IMR-90 (cell line): ENCODE results near the gene GPR132. TPM values are rescaled to one million over a fixed set of nuclear protein-coding genes. Genes with fewer than 3 reads are reported as not detected.

Experiments
- ATAC-seq: fragments of 200-7000 bp; cut with Tn5 transposase; 2 replicates; pipeline ENCODE4 v1.9.1; 2020; ENCODE audit warnings: low read depth, mild to moderate bottlenecking, moderate library complexity
- BruUV-seq: library from RNA; stranded (reverse); fragments of 400-500 nt; replicated peaks from 2 replicates; lab custom pipeline; 2021; lab: Mats Ljungman, UMichigan
- CTCF ChIA-PET: fragments of 300-600 bp; formaldehyde crosslinking; extraction: SDS; loops from one replicate; lab custom pipeline; 2021; ENCODE audit warnings: antibody characterized with exemption; lab: Yijun Ruan, JAX
- POLR2A ChIA-PET: fragments of 300-600 bp; sonication (Branson Sonifier 250); formaldehyde crosslinking; loops from one replicate; lab custom pipeline; 2022; ENCODE audit warnings: antibody characterized with exemption; ENCODE audit not compliant: unreplicated experiment; lab: Charles Lee
- DNase-seq: peaks from one replicate; pipeline ENCODE4 v3.0.0; 2013
- H2AFZ ChIP-seq: replicated peaks from 2 replicates; pipeline ENCODE3; 2013; ENCODE audit warnings: low read length, mild to moderate bottlenecking; ENCODE audit not compliant: poor library complexity
- H2AK5ac ChIP-seq: 2 replicates; pipeline ENCODE4 v1.6.1; 2013; ENCODE audit warnings: low read depth, low read length, inconsistent platforms
- H2AK9ac ChIP-seq: replicated peaks from 2 replicates; pipeline ENCODE3; 2013; ENCODE audit warnings: mild to moderate bottlenecking, low read depth, low read length, moderate library complexity; ENCODE audit not compliant: poor library complexity
- H2BK120ac ChIP-seq: 2 replicates; pipeline ENCODE4 v1.6.1; 2013; ENCODE audit warnings: low read depth, low read length, inconsistent platforms
- H2BK15ac ChIP-seq: 3 replicates; pipeline ENCODE4 v1.6.1; 2013; ENCODE audit warnings: low read depth, low read length, inconsistent platforms
- H2BK20ac ChIP-seq: 2 replicates; pipeline ENCODE4 v1.6.1; 2013; ENCODE audit warnings: low read depth, mild to moderate bottlenecking, inconsistent platforms, low read length, moderate library complexity
- H2BK5ac ChIP-seq: 2 replicates; pipeline ENCODE4 v1.6.1; 2013; ENCODE audit warnings: mild to moderate bottlenecking, low read depth, low read length, inconsistent platforms; ENCODE audit not compliant: poor library complexity, severe bottlenecking
- H3K14ac ChIP-seq: replicated peaks from 2 replicates; pipeline ENCODE4 v1.6.1; 2013; ENCODE audit warnings: low read depth, low read length, inconsistent platforms
- H3K18ac ChIP-seq: 2 replicates; pipeline ENCODE4 v1.6.1; 2013; ENCODE audit warnings: low read depth, low read length, control low read depth
- H3K23ac ChIP-seq: 2 replicates; pipeline ENCODE4 v1.6.1; 2013; ENCODE audit warnings: low read depth, low read length, inconsistent platforms
- H3K27ac ChIP-seq: 2 replicates; pipeline ENCODE4 v1.5.1; 2013; ENCODE audit warnings: mild to moderate bottlenecking, control low read depth, low read length; ENCODE audit not compliant: insufficient read depth
- H3K27me3 ChIP-seq: 2 replicates; pipeline ENCODE4 v1.6.1; 2013; ENCODE audit warnings: low read length; ENCODE audit not compliant: control insufficient read depth, insufficient read depth
- H3K36me3 ChIP-seq: 2 replicates; pipeline ENCODE4 v1.6.1; 2013; ENCODE audit warnings: low read length, mixed read lengths; ENCODE audit not compliant: control insufficient read depth, insufficient read depth
- H3K4ac ChIP-seq: 2 replicates; pipeline ENCODE4 v1.6.1; 2013; ENCODE audit warnings: low read depth, low read length, inconsistent platforms
- H3K4me1 ChIP-seq: 2 replicates; pipeline ENCODE4 v1.6.1; 2013; ENCODE audit warnings: low read length, mixed read lengths; ENCODE audit not compliant: control insufficient read depth, insufficient read depth
- H3K4me2 ChIP-seq: 2 replicates; pipeline ENCODE4 v1.6.1; 2013; ENCODE audit warnings: low read depth, mild to moderate bottlenecking, control low read depth, low read length, moderate library complexity
- H3K4me3 ChIP-seq: 2 replicates; pipeline ENCODE4 v1.5.1; 2013; ENCODE audit warnings: low read depth, mild to moderate bottlenecking, control low read depth, low read length, moderate library complexity; ENCODE audit not compliant: insufficient read depth
- H3K56ac ChIP-seq: 2 replicates; pipeline ENCODE4 v1.6.1; 2013; ENCODE audit warnings: low read length, inconsistent platforms; ENCODE audit not compliant: insufficient read depth; ENCODE audit errors: extremely low read depth
- H3K79me1 ChIP-seq, 2 experiments: 2 replicates each; pipeline ENCODE4 v1.6.1; 2013; ENCODE audit warnings: low read length in 2 of 2, inconsistent platforms in 1 of 2, low read depth in 1 of 2
- H3K9ac ChIP-seq: 2 replicates; pipeline ENCODE4 v1.6.1; 2013; ENCODE audit warnings: low read depth, low read length, control low read depth
- H3K9me1 ChIP-seq: 2 replicates; pipeline ENCODE4 v1.6.1; 2013; ENCODE audit warnings: low read length, inconsistent platforms; ENCODE audit not compliant: insufficient read depth
- H3K9me3 ChIP-seq: 2 replicates; pipeline ENCODE4 v1.6.1; 2013; ENCODE audit warnings: low read length; ENCODE audit not compliant: control insufficient read depth, insufficient read depth
- H4K20me1 ChIP-seq: 2 replicates; pipeline ENCODE4 v1.6.1; 2013; ENCODE audit warnings: low read length, inconsistent platforms; ENCODE audit not compliant: insufficient read depth
- H4K5ac ChIP-seq: 2 replicates; pipeline ENCODE4 v1.6.1; 2013; ENCODE audit warnings: mild to moderate bottlenecking, low read depth, low read length, control low read depth
- H4K8ac ChIP-seq, 2 experiments: 2 replicates each; pipeline ENCODE4 v1.6.1; 2013; ENCODE audit warnings: low read depth in 2 of 2, low read length in 2 of 2, control low read depth in 1 of 2, inconsistent platforms in 1 of 2
- H4K91ac ChIP-seq: 2 replicates; pipeline ENCODE4 v1.6.1; 2013; ENCODE audit warnings: low read depth, low read length, inconsistent platforms; ENCODE audit not compliant: insufficient read depth
- BHLHE40 ChIP-seq: fragments of 150-350 bp; IDR thresholded peaks from 2 replicates; pipeline ENCODE4 v1.6.1; 2016; ENCODE audit warnings: mild to moderate bottlenecking, low read depth, low read length
- CEBPB ChIP-seq: IDR thresholded peaks from 2 replicates; pipeline ENCODE4 v1.6.1; 2012; ENCODE audit warnings: low read depth, low read length, improper control_type of control experiment
- CHD1 ChIP-seq: IDR thresholded peaks from 2 replicates; pipeline ENCODE4 v1.6.1; 2012; ENCODE audit warnings: low read depth, low read length, improper control_type of control experiment
- FOS ChIP-seq: fragments of 150-350 bp; IDR thresholded peaks from 2 replicates; pipeline ENCODE4 v1.6.1; 2016; ENCODE audit warnings: low read depth, low read length
- MAFK ChIP-seq: IDR thresholded peaks from 2 replicates; pipeline ENCODE4 v1.6.1; 2012; ENCODE audit warnings: low read depth, low read length, improper control_type of control experiment
- MAZ ChIP-seq: IDR thresholded peaks from 2 replicates; pipeline ENCODE4 v1.6.1; 2012; ENCODE audit warnings: low read depth, mild to moderate bottlenecking, low read length, improper control_type of control experiment, moderate library complexity, borderline replicate concordance
- RAD21 ChIP-seq: IDR thresholded peaks from 2 replicates; pipeline ENCODE4 v1.6.1; 2012; ENCODE audit warnings: low read length, improper control_type of control experiment
- RCOR1 ChIP-seq: IDR thresholded peaks from 2 replicates; pipeline ENCODE4 v1.6.1; 2012; ENCODE audit warnings: mild to moderate bottlenecking, low read length, improper control_type of control experiment; ENCODE audit not compliant: insufficient replicate concordance
- RFX5 ChIP-seq: IDR thresholded peaks from 2 replicates; pipeline ENCODE4 v1.8.0; 2012; ENCODE audit warnings: low read depth, mild to moderate bottlenecking, low read length, moderate library complexity
- SMC3 ChIP-seq: fragments of 150-350 bp; IDR thresholded peaks from 2 replicates; pipeline ENCODE4 v1.6.1; 2016; ENCODE audit warnings: low read depth, mild to moderate bottlenecking, antibody characterized with exemption, low read length, moderate library complexity
- WGBS, 2 experiments: methylation state at CpG; one replicate each; pipeline versions ENCODE4 v1.1.5 to v1.1.7; 2013; ENCODE audit warnings: missing lambda C conversion rate in 2 of 2; ENCODE audit not compliant: insufficient read length in 1 of 2; ENCODE audit errors: extremely low coverage in 2 of 2; 5-methylcytosine and 5-hydroxymethylcytosine counted together
- dilution Hi-C: fragments of 300-500 bp; cut with HindIII; formaldehyde crosslinking; loops from one replicate; pipeline ENCODE4 v1.14.3; 2018; ENCODE audit warnings: low sequenced_read_pairs; ENCODE audit not compliant: unreplicated experiment
- in situ Hi-C: fragments of 300-500 bp; cut with MboI; formaldehyde crosslinking; loops from 3 replicates; pipeline ENCODE4 v1.14.3; 2019; ENCODE audit warnings: low sequenced_read_pairs, inconsistent platforms, mixed read lengths
- intact Hi-C: fragments of 100-400 bp; cut with micrococcal nuclease; formaldehyde crosslinking; loops from 2 replicates; pipeline ENCODE4 v1.10.0; 2022
- polyA plus RNA-seq, 3 experiments: library from polyadenylated mRNA; depleted of rRNA; stranded (reverse); fragments of >200 nt; gene quantifications; 2 replicates each; pipeline ENCODE4 v1.2.3, GENCODE V29; 2012; ENCODE audit warnings: low replicate concordance in 1 of 3
- total RNA-seq: library from RNA; depleted of rRNA; stranded (reverse); fragments of >200 nt; gene quantifications from 2 replicates; pipeline ENCODE4 v1.2.3, GENCODE V29; 2012
- TF ChIP-seq, protein P1 (sequence below): conservative IDR thresholded peaks from 2 replicates; pipeline ENCODE4 v1.5.1; 2012; ENCODE audit warnings: mild to moderate bottlenecking, low read depth, low read length, improper control_type of control experiment
- TF ChIP-seq, protein P2 (sequence below): fragments of 150-350 bp; IDR thresholded peaks from 2 replicates; pipeline ENCODE4 v1.6.1; 2016; ENCODE audit warnings: low read depth, mild to moderate bottlenecking, low read length, moderate library complexity, borderline replicate concordance
- TF ChIP-seq, protein P3 (sequence below): fragments of 150-350 bp; IDR thresholded peaks from 2 replicates; pipeline ENCODE4 v1.6.1; 2017; ENCODE audit warnings: mild to moderate bottlenecking, antibody characterized with exemption, low read length, low read depth

Gene GPR132
- total and polyA plus RNA-seq, 2 of the 4 experiments (the other 2 are of a cell fraction) = under 0.01 to 0.10 TPM

GRCh38 chr14:105075379-105076295 is 10.4 kb upstream of the GPR132 start:
- intact Hi-C loops = no loop called here
- in situ Hi-C loops = no loop called here
- no peaks in the 10 kb centered on the region for H3K36me3 ChIP-seq
- H3K79me1 ChIP-seq = no peaks in the 10 kb centered on the region
- no peak overlapping the region; the same call in 1 of the 2 replicates for H3K14ac ChIP-seq
- H2AK5ac ChIP-seq = no peak overlapping the region
- H3K4me1 ChIP-seq = peaks cover 4% of the 10 kb centered on the region; the same call in 1 of the 2 replicates
- no TSS peak for BruUV-seq
- DNase-seq (peak; percentile 52), ATAC-seq (peak; percentile 85)
- H3K9ac ChIP-seq = no peak overlapping the region; the same call in 1 of the 2 replicates
- peak overlapping the region; percentile 44 for H2AK9ac ChIP-seq
- H4K5ac ChIP-seq = no peak overlapping the region; the same call in 1 of the 2 replicates
- H2BK120ac ChIP-seq = no peak overlapping the region
- H4K20me1 ChIP-seq = no peaks in the 10 kb centered on the region
- peaks cover 11% of the 10 kb centered on the region; the same call in 1 of the 2 replicates for H3K27me3 ChIP-seq
- no peaks in the 10 kb centered on the region for H3K9me3 ChIP-seq
- H4K91ac ChIP-seq = no peak overlapping the region
- H3K18ac ChIP-seq = no peak overlapping the region; the same call in 1 of the 2 replicates
- H3K4ac ChIP-seq = no peak overlapping the region
- peak overlapping the region; percentile 86 for H2AFZ ChIP-seq
- no peak overlapping the region for H3K27ac ChIP-seq
- peak overlapping the region; percentile 19 to 82; a peak in 2 of 4 replicates for H4K8ac ChIP-seq
- dilution Hi-C loops = no loop called here
- H2BK5ac ChIP-seq = no peak overlapping the region
- no peak overlapping the region for H3K23ac ChIP-seq
- no peak overlapping the region for H3K56ac ChIP-seq
- ChIA-PET POLR2A (no interaction called here), CTCF (no interaction called here)
- peak overlapping the region; percentile 43; the same call in 1 of the 3 replicates for H2BK15ac ChIP-seq
- H3K4me2 ChIP-seq = peak overlapping the region; percentile 39; the same call in 1 of the 2 replicates
- H3K9me1 ChIP-seq = 0 out of 2 replicates have a peak, but pooled peaks cover 3% of the 10 kb centered on the region
- H2BK20ac ChIP-seq = no peak overlapping the region
- WGBS, 2 experiments = 35% methylated on average over 7 of the region's 24 CpGs; no CpG with 5 or more reads in 1 of the 2 experiments
- H3K4me3 ChIP-seq = no peak overlapping the region
- TF ChIP-seq RAD21 = no peak
- TF ChIP-seq SMC3 = no peak
- no peak for TF ChIP-seq RCOR1
- TF ChIP-seq MAFK = no peak
- TF ChIP-seq, protein P1, sequence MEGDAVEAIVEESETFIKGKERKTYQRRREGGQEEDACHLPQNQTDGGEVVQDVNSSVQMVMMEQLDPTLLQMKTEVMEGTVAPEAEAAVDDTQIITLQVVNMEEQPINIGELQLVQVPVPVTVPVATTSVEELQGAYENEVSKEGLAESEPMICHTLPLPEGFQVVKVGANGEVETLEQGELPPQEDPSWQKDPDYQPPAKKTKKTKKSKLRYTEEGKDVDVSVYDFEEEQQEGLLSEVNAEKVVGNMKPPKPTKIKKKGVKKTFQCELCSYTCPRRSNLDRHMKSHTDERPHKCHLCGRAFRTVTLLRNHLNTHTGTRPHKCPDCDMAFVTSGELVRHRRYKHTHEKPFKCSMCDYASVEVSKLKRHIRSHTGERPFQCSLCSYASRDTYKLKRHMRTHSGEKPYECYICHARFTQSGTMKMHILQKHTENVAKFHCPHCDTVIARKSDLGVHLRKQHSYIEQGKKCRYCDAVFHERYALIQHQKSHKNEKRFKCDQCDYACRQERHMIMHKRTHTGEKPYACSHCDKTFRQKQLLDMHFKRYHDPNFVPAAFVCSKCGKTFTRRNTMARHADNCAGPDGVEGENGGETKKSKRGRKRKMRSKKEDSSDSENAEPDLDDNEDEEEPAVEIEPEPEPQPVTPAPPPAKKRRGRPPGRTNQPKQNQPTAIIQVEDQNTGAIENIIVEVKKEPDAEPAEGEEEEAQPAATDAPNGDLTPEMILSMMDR = no peak
- no peak for TF ChIP-seq CHD1
- TF ChIP-seq, protein P2, sequence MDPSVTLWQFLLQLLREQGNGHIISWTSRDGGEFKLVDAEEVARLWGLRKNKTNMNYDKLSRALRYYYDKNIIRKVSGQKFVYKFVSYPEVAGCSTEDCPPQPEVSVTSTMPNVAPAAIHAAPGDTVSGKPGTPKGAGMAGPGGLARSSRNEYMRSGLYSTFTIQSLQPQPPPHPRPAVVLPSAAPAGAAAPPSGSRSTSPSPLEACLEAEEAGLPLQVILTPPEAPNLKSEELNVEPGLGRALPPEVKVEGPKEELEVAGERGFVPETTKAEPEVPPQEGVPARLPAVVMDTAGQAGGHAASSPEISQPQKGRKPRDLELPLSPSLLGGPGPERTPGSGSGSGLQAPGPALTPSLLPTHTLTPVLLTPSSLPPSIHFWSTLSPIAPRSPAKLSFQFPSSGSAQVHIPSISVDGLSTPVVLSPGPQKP = no peak
- TF ChIP-seq MAZ = no peak
- TF ChIP-seq FOS = no peak
- no peak for TF ChIP-seq CEBPB
- no peak for TF ChIP-seq BHLHE40
- no peak for TF ChIP-seq RFX5
- TF ChIP-seq, protein P3, sequence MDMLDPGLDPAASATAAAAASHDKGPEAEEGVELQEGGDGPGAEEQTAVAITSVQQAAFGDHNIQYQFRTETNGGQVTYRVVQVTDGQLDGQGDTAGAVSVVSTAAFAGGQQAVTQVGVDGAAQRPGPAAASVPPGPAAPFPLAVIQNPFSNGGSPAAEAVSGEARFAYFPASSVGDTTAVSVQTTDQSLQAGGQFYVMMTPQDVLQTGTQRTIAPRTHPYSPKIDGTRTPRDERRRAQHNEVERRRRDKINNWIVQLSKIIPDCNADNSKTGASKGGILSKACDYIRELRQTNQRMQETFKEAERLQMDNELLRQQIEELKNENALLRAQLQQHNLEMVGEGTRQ = no peak
